Measurements from ENCODE around the gene IBSP.

- TF ChIP-seq CTCF (IDR thresholded peaks at IDR 0.05 in 8 of 11, conservative IDR thresholded peaks at IDR 0.05 in 3 of 11) (no peak), POLR2A (IDR thresholded peaks at IDR 0.05) (no peak)
These were observed 46.9 kb downstream of the IBSP start for GRCh38 chr4:87846226-87846625.
